GM23338 (cell line): ENCODE measurements around the gene UBQLN2. TPM values are rescaled to one million over a fixed set of nuclear protein-coding genes. Genes with fewer than 3 reads are reported as not detected.

ENCODE experiments used
- ATAC-seq: fragments of 200-7000 bp; cut with Tn5 transposase; 3 replicates; pipeline ENCODE4 v1.9.1; 2020
- DNase-seq: peaks from one replicate; pipeline ENCODE4 v3.0.0-alpha.2; 2015; ENCODE audit warnings: low spot score
- H2AFZ ChIP-seq: fragments of 200-600 bp; sonication (generic); 2 replicates; pipeline ENCODE4 v1.8.0; 2016; ENCODE audit warnings: antibody characterized with exemption, mild to moderate bottlenecking, moderate library complexity
- H3F3A ChIP-seq: fragments of 200-600 bp; sonication (generic); replicated peaks from 2 replicates; pipeline ENCODE4 v1.8.0; 2017; ENCODE audit warnings: antibody characterized with exemption, mixed run types, low read depth
- H3K27ac ChIP-seq: fragments of 200-600 bp; sonication (generic); 2 replicates; pipeline ENCODE4 v1.6.1; 2016; ENCODE audit warnings: low read depth
- H3K27me3 ChIP-seq: fragments of 200-600 bp; sonication (generic); 2 replicates; pipeline ENCODE4 v1.8.0; 2016; ENCODE audit warnings: mild to moderate bottlenecking, mixed run types, moderate library complexity; ENCODE audit not compliant: insufficient read depth
- H3K36me3 ChIP-seq: fragments of 200-600 bp; sonication (generic); 2 replicates; pipeline ENCODE4 v1.8.0; 2016; ENCODE audit warnings: mild to moderate bottlenecking; ENCODE audit not compliant: insufficient read depth
- H3K4me1 ChIP-seq: fragments of 200-600 bp; sonication (generic); 2 replicates; pipeline ENCODE4 v1.8.0; 2016; ENCODE audit warnings: mild to moderate bottlenecking, moderate library complexity; ENCODE audit not compliant: insufficient read depth
- H3K4me2 ChIP-seq: fragments of 200-600 bp; sonication (generic); 2 replicates; pipeline ENCODE4 v1.7.1; 2017; ENCODE audit warnings: mixed run types
- H3K4me3 ChIP-seq: fragments of 200-600 bp; sonication (generic); 2 replicates; pipeline ENCODE4 v1.6.1; 2016; ENCODE audit warnings: mixed run types
- H3K79me2 ChIP-seq: fragments of 200-600 bp; sonication (generic); replicated peaks from 2 replicates; pipeline ENCODE4 v1.8.0; 2017; ENCODE audit warnings: mild to moderate bottlenecking; ENCODE audit not compliant: insufficient read depth
- H3K9me2 ChIP-seq: fragments of 200-600 bp; sonication (generic); 2 replicates; pipeline ENCODE4 v1.8.0; 2017; ENCODE audit not compliant: insufficient read depth
- H4K20me1 ChIP-seq: fragments of 200-600 bp; sonication (generic); replicated peaks from 2 replicates; pipeline ENCODE4 v1.8.0; 2017; ENCODE audit warnings: mild to moderate bottlenecking; ENCODE audit not compliant: insufficient read depth
- H3K27ac Mint-ChIP-seq: 2 replicates; pipeline ENCODE4 v1.8.0; 2020; ENCODE audit warnings: inconsistent platforms, mild to moderate bottlenecking, moderate library complexity, mixed read lengths
- H3K27me3 Mint-ChIP-seq: 3 replicates; pipeline ENCODE4 v1.8.0; 2022; ENCODE audit warnings: low read depth, mild to moderate bottlenecking, moderate library complexity, mixed read lengths, inconsistent platforms; ENCODE audit not compliant: insufficient read depth, poor library complexity
- H3K36me3 Mint-ChIP-seq: 3 replicates; pipeline ENCODE4 v1.8.0; 2021; ENCODE audit warnings: low read depth, mild to moderate bottlenecking, inconsistent platforms, moderate library complexity, mixed read lengths
- H3K4me1 Mint-ChIP-seq: 3 replicates; pipeline ENCODE4 v1.8.0; 2020; ENCODE audit warnings: mild to moderate bottlenecking, inconsistent platforms, mixed read lengths
- H3K4me3 Mint-ChIP-seq: 3 replicates; pipeline ENCODE4 v1.8.0; 2021; ENCODE audit warnings: moderate library complexity, mild to moderate bottlenecking, inconsistent platforms, mixed read lengths
- H3K9me3 Mint-ChIP-seq: 3 replicates; pipeline ENCODE4 v1.8.0; 2020; ENCODE audit warnings: moderate library complexity, mild to moderate bottlenecking, inconsistent platforms, mixed read lengths
- CREB1 ChIP-seq: fragments of 250-450 bp; sonication (Bioruptor Pico); IDR thresholded peaks from 2 replicates; pipeline ENCODE4 v1.5.0; 2020; ENCODE audit warnings: low read depth, mild to moderate bottlenecking, moderate library complexity
- EZH2 ChIP-seq: fragments of 200-600 bp; sonication (generic); IDR thresholded peaks from one replicate; pipeline ENCODE4 v1.8.0; 2017; ENCODE audit warnings: antibody characterized with exemption, mild to moderate bottlenecking, low read depth; ENCODE audit not compliant: unreplicated experiment
- EZH2phosphoT487 ChIP-seq: fragments of 200-600 bp; sonication (generic); IDR thresholded peaks from one replicate; pipeline ENCODE4 v1.8.1; 2018; ENCODE audit warnings: antibody characterized with exemption; ENCODE audit not compliant: unreplicated experiment
- JUNB ChIP-seq: IDR thresholded peaks from one replicate; pipeline ENCODE4 v1.6.1; 2016; ENCODE audit warnings: antibody characterized with exemption; ENCODE audit not compliant: unreplicated experiment
- NANOG ChIP-seq: IDR thresholded peaks from 2 replicates; pipeline ENCODE4 v1.6.1; 2016; ENCODE audit warnings: antibody characterized with exemption, borderline replicate concordance
- POLR2AphosphoS5 ChIP-seq: IDR thresholded peaks from 2 replicates; pipeline ENCODE4 v1.6.1; 2016; ENCODE audit warnings: antibody characterized with exemption, low read depth
- STAT1 ChIP-seq: IDR thresholded peaks from one replicate; pipeline ENCODE4 v1.6.1; 2016; ENCODE audit warnings: antibody characterized with exemption; ENCODE audit not compliant: unreplicated experiment
- ZNF114 ChIP-seq: fragments of 250-450 bp; sonication (Bioruptor Pico); IDR thresholded peaks from 2 replicates; pipeline ENCODE4 v1.5.0; 2020; ENCODE audit warnings: mild to moderate bottlenecking, moderate library complexity
- polyA plus RNA-seq: library from polyadenylated mRNA; unstranded; fragments of >200 nt; fragmentation: Nextera tagmentation; extraction: Ambion mirVana; gene quantifications from 2 replicates; pipeline ENCODE4 v1.2.1, GENCODE V29; 2016
- total RNA-seq: library from RNA; depleted of rRNA; stranded (reverse); fragments of >200 nt; shearing (Covaris generic); gene quantifications from 2 replicates; pipeline ENCODE4 v1.2.3, GENCODE V29; 2014
- TF ChIP-seq, protein P1 (sequence below): IDR thresholded peaks from 2 replicates; pipeline ENCODE4 v1.6.1; 2016; ENCODE audit warnings: antibody characterized with exemption
- TF ChIP-seq, protein P2 (sequence below): IDR thresholded peaks from one replicate; pipeline ENCODE4 v1.6.1; 2018; ENCODE audit warnings: antibody characterized with exemption; ENCODE audit not compliant: unreplicated experiment
- TF ChIP-seq, protein P3 (sequence below), 2 experiments: fragments of 200-600 bp in 1 of 2; sonication (generic) in 1 of 2; conservative IDR thresholded peaks; 2 replicates each; pipeline versions ENCODE4 v1.5.1 to v1.6.1; 2016 to 2017; ENCODE audit warnings: antibody characterized with exemption in 2 of 2, low read depth in 2 of 2, mild to moderate bottlenecking in 2 of 2, moderate library complexity in 1 of 2

The UBQLN2 gene
- total and polyA plus RNA-seq, 2 experiments from 2014 or later = 21.8 to 35.7 TPM

DNA sequence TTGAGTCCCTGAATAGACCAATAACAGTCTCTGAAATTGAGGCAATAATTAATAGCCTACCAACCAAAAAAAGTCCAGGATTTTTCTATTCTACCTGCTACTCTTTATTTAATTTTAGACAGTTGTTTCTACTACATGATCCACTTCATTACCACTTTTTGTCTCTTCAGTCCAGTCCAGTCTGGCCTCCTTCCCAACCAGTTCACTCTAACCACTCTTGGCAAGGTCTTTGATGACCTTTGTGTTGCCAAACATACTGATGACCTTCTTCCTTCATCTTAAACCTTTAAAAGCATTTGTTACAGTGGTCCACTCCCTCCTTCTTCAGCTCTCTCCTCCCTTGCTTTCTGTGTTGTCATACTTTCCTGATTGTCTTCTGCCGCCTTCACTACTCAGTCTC, 12.8 kb upstream of the UBQLN2 start:
- Mint-ChIP-seq H3K9me3 (peaks cover 11% of the 10 kb centered on the region), H3K27ac (no peak overlapping the region), H3K4me3 (no peak overlapping the region), H3K4me1 (no peaks in the 10 kb centered on the region), H3K27me3 (no peaks in the 10 kb centered on the region), H3K36me3 (peaks cover 6% of the 10 kb centered on the region; the same call in 2 of the 3 replicates)
- no peaks in the 10 kb centered on the region for H3K27me3 ChIP-seq
- no peaks in the 10 kb centered on the region for H4K20me1 ChIP-seq
- no peaks in the 10 kb centered on the region for H3K36me3 ChIP-seq
- no peaks in the 10 kb centered on the region for H3K9me2 ChIP-seq
- H3F3A ChIP-seq = no peaks in the 10 kb centered on the region
- no peaks in the 10 kb centered on the region for H3K4me1 ChIP-seq
- no peak overlapping the region for H3K4me3 ChIP-seq
- H3K4me2 ChIP-seq = no peak overlapping the region
- ATAC-seq (no peak), DNase-seq (no peak)
- no peaks in the 10 kb centered on the region for H3K79me2 ChIP-seq
- TF ChIP-seq, protein P1, sequence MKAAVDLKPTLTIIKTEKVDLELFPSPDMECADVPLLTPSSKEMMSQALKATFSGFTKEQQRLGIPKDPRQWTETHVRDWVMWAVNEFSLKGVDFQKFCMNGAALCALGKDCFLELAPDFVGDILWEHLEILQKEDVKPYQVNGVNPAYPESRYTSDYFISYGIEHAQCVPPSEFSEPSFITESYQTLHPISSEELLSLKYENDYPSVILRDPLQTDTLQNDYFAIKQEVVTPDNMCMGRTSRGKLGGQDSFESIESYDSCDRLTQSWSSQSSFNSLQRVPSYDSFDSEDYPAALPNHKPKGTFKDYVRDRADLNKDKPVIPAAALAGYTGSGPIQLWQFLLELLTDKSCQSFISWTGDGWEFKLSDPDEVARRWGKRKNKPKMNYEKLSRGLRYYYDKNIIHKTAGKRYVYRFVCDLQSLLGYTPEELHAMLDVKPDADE = no peak
- no peak for TF ChIP-seq EZH2phosphoT487
- TF ChIP-seq EZH2 = no peak
- H3K27ac ChIP-seq = no peak overlapping the region
- no peak overlapping the region for H2AFZ ChIP-seq

DNA sequence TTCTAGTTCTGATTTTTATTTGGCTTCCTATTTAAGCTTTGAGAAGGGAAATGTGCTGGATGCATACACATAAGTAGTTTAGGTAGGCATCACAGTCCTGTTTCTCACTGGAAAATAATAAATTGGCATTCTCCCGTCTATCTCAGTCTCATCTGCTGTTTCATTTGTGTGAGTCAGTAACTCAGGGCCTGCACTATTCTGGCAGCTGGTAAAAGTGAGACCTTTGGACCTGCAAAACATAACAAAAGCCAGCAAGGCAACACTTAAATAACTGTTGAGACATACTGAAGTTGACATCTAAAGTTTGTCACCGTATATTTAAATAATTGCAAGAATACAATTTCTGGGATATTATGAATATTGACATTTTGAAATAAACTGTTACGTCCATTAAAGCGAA, 8.6 kb upstream of the UBQLN2 start:
- no peaks in the 10 kb centered on the region for H3K36me3 Mint-ChIP-seq
- ATAC-seq = no peak

More for the DNA sequence above, 8.6 kb upstream of the UBQLN2 start:
- H3K9me3 Mint-ChIP-seq = no peaks in the 10 kb centered on the region
- H3K4me2 ChIP-seq = no peak overlapping the region
- H3K4me3 Mint-ChIP-seq = no peak overlapping the region
- H3F3A ChIP-seq = no peaks in the 10 kb centered on the region
- no peak overlapping the region for H2AFZ ChIP-seq
- H3K27ac Mint-ChIP-seq = no peak overlapping the region
- no peak for DNase-seq
- no peaks in the 10 kb centered on the region for H3K79me2 ChIP-seq
- TF ChIP-seq POLR2AphosphoS5 (no peak), JUNB (no peak), ZNF114 (CRISPR knock-in tag) (no peak), STAT1 (no peak), CREB1 (no peak), NANOG (no peak)
- TF ChIP-seq, protein P2, sequence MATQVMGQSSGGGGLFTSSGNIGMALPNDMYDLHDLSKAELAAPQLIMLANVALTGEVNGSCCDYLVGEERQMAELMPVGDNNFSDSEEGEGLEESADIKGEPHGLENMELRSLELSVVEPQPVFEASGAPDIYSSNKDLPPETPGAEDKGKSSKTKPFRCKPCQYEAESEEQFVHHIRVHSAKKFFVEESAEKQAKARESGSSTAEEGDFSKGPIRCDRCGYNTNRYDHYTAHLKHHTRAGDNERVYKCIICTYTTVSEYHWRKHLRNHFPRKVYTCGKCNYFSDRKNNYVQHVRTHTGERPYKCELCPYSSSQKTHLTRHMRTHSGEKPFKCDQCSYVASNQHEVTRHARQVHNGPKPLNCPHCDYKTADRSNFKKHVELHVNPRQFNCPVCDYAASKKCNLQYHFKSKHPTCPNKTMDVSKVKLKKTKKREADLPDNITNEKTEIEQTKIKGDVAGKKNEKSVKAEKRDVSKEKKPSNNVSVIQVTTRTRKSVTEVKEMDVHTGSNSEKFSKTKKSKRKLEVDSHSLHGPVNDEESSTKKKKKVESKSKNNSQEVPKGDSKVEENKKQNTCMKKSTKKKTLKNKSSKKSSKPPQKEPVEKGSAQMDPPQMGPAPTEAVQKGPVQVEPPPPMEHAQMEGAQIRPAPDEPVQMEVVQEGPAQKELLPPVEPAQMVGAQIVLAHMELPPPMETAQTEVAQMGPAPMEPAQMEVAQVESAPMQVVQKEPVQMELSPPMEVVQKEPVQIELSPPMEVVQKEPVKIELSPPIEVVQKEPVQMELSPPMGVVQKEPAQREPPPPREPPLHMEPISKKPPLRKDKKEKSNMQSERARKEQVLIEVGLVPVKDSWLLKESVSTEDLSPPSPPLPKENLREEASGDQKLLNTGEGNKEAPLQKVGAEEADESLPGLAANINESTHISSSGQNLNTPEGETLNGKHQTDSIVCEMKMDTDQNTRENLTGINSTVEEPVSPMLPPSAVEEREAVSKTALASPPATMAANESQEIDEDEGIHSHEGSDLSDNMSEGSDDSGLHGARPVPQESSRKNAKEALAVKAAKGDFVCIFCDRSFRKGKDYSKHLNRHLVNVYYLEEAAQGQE = no peak
- TF ChIP-seq, protein P3, sequence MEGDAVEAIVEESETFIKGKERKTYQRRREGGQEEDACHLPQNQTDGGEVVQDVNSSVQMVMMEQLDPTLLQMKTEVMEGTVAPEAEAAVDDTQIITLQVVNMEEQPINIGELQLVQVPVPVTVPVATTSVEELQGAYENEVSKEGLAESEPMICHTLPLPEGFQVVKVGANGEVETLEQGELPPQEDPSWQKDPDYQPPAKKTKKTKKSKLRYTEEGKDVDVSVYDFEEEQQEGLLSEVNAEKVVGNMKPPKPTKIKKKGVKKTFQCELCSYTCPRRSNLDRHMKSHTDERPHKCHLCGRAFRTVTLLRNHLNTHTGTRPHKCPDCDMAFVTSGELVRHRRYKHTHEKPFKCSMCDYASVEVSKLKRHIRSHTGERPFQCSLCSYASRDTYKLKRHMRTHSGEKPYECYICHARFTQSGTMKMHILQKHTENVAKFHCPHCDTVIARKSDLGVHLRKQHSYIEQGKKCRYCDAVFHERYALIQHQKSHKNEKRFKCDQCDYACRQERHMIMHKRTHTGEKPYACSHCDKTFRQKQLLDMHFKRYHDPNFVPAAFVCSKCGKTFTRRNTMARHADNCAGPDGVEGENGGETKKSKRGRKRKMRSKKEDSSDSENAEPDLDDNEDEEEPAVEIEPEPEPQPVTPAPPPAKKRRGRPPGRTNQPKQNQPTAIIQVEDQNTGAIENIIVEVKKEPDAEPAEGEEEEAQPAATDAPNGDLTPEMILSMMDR (conservative IDR thresholded peaks at IDR 0.05; ENCODE audit: low read depth in 2 of 2) = no peak
- no peaks in the 10 kb centered on the region for H3K4me1 ChIP-seq
- no peak overlapping the region for H3K4me3 ChIP-seq
- H3K4me1 Mint-ChIP-seq = no peaks in the 10 kb centered on the region
- no peaks in the 10 kb centered on the region for H4K20me1 ChIP-seq
- H3K27me3 Mint-ChIP-seq = no peaks in the 10 kb centered on the region
- no peaks in the 10 kb centered on the region for H3K27me3 ChIP-seq
- no peaks in the 10 kb centered on the region for H3K9me2 ChIP-seq
- no peak overlapping the region for H3K27ac ChIP-seq
- no peaks in the 10 kb centered on the region for H3K36me3 ChIP-seq
